NT2/D1 (cell line): Measurements from ENCODE around the gene LRRC71.

ENCODE experiments used
- DNase-seq: peaks from one replicate; pipeline ENCODE4 v3.0.0-alpha.2; 2011; ENCODE audit warnings: low read depth, low spot score
- H3K27me3 ChIP-seq: 2 replicates; pipeline ENCODE4 v1.6.0; 2011; ENCODE audit warnings: mild to moderate bottlenecking; ENCODE audit not compliant: insufficient read length, insufficient read depth
- H3K36me3 ChIP-seq: 2 replicates; pipeline ENCODE4 v1.6.1; 2011; ENCODE audit warnings: mild to moderate bottlenecking, low read length, mixed read lengths; ENCODE audit not compliant: insufficient read depth, insufficient read length
- H3K4me1 ChIP-seq: 2 replicates; pipeline ENCODE4 v1.5.1; 2011; ENCODE audit not compliant: insufficient read depth, insufficient read length
- H3K4me3 ChIP-seq: 2 replicates; pipeline ENCODE4 v1.5.1; 2011; ENCODE audit warnings: low read depth; ENCODE audit not compliant: insufficient read length
- H3K9ac ChIP-seq: 2 replicates; pipeline ENCODE4 v1.6.0; 2011; ENCODE audit warnings: low read depth; ENCODE audit not compliant: insufficient read length
- H3K9me3 ChIP-seq: 2 replicates; pipeline ENCODE4 v1.5.1; 2011; ENCODE audit warnings: mild to moderate bottlenecking, low read length; ENCODE audit not compliant: insufficient read depth
- SUZ12 ChIP-seq: IDR thresholded peaks from 2 replicates; pipeline ENCODE4 v1.6.1; 2011; ENCODE audit not compliant: insufficient read length, insufficient read depth; ENCODE audit errors: extremely low read depth
- YY1 ChIP-seq: IDR thresholded peaks from 2 replicates; pipeline ENCODE4 v1.6.1; 2011; ENCODE audit not compliant: insufficient read length, insufficient read depth
- ZNF274 ChIP-seq: IDR thresholded peaks from 2 replicates; pipeline ENCODE4 v1.6.1; 2011; ENCODE audit warnings: mild to moderate bottlenecking, low read depth, low read length

Gene LRRC71

GRCh38 chr1:156931211-156931952 lies 10.9 kb downstream of the LRRC71 start:
- no peak overlapping the region for H3K9ac ChIP-seq
- H3K4me3 ChIP-seq = no peak overlapping the region
- peaks cover 28% of the 10 kb centered on the region for H3K36me3 ChIP-seq
- H3K27me3 ChIP-seq = peaks cover 35% of the 10 kb centered on the region
- TF ChIP-seq SUZ12 = no peak
- no peak for TF ChIP-seq ZNF274
- TF ChIP-seq YY1 = no peak
- no peaks in the 10 kb centered on the region for H3K9me3 ChIP-seq
- no peak for DNase-seq
- H3K4me1 ChIP-seq = peaks cover 24% of the 10 kb centered on the region

- no peak overlapping the region for H3K9ac ChIP-seq
- TF ChIP-seq ZNF274 (no peak), SUZ12 (no peak), YY1 (no peak)
- peaks cover 35% of the 10 kb centered on the region for H3K36me3 ChIP-seq
- peaks cover 28% of the 10 kb centered on the region for H3K27me3 ChIP-seq
- H3K4me3 ChIP-seq = no peak overlapping the region
- no peak for DNase-seq
- H3K4me1 ChIP-seq = peaks cover 22% of the 10 kb centered on the region
- H3K9me3 ChIP-seq = no peaks in the 10 kb centered on the region
These were observed 11.7 kb downstream of the LRRC71 start for GRCh38 chr1:156931974-156932710.

- Histone ChIP-seq H3K4me3 (no peak overlapping the region), H3K36me3 (peaks cover 45% of the 10 kb centered on the region), H3K4me1 (peaks cover 21% of the 10 kb centered on the region), H3K27me3 (peaks cover 18% of the 10 kb centered on the region), H3K9me3 (no peaks in the 10 kb centered on the region), H3K9ac (no peak overlapping the region)
- TF ChIP-seq SUZ12 (no peak), ZNF274 (no peak), YY1 (no peak)
- no peak for DNase-seq
These were observed 12.7 kb downstream of the LRRC71 start for GRCh38 chr1:156933136-156933535.

- no peak overlapping the region for H3K9ac ChIP-seq
- H3K4me3 ChIP-seq = no peak overlapping the region
- DNase-seq = no peak
- H3K27me3 ChIP-seq = peaks cover 2% of the 10 kb centered on the region
- peaks cover 70% of the 10 kb centered on the region for H3K36me3 ChIP-seq
- TF ChIP-seq YY1 (no peak), SUZ12 (no peak), ZNF274 (no peak)
- H3K9me3 ChIP-seq = no peaks in the 10 kb centered on the region
- H3K4me1 ChIP-seq = peaks cover 19% of the 10 kb centered on the region
These were observed 15.2 kb downstream of the LRRC71 start for GRCh38 chr1:156935505-156936128.

- no peak overlapping the region for H3K4me3 ChIP-seq
- H3K9me3 ChIP-seq = no peaks in the 10 kb centered on the region
- DNase-seq = no peak
- no peaks in the 10 kb centered on the region for H3K27me3 ChIP-seq
- TF ChIP-seq SUZ12 (no peak), YY1 (no peak), ZNF274 (no peak)
- H3K9ac ChIP-seq = no peak overlapping the region
- H3K36me3 ChIP-seq = peaks cover 76% of the 10 kb centered on the region
- peaks cover 18% of the 10 kb centered on the region for H3K4me1 ChIP-seq
These were observed 15.8 kb downstream of the LRRC71 start for GRCh38 chr1:156936191-156936590.

- Histone ChIP-seq H3K4me3 (no peak overlapping the region), H3K36me3 (peaks cover 82% of the 10 kb centered on the region), H3K27me3 (no peaks in the 10 kb centered on the region), H3K4me1 (peaks cover 18% of the 10 kb centered on the region), H3K9me3 (no peaks in the 10 kb centered on the region), H3K9ac (no peak overlapping the region)
- TF ChIP-seq ZNF274 = no peak
- TF ChIP-seq YY1 = no peak
- TF ChIP-seq SUZ12 = no peak
- no peak for DNase-seq
These were observed 16.3 kb downstream of the LRRC71 start for GRCh38 chr1:156936721-156937220.

- H3K9ac ChIP-seq = no peak overlapping the region
- TF ChIP-seq SUZ12 (no peak), YY1 (no peak), ZNF274 (no peak)
- peaks cover 16% of the 10 kb centered on the region for H3K4me1 ChIP-seq
- no peaks in the 10 kb centered on the region for H3K27me3 ChIP-seq
- DNase-seq = no peak
- no peaks in the 10 kb centered on the region for H3K9me3 ChIP-seq
- H3K36me3 ChIP-seq = peaks cover 93% of the 10 kb centered on the region
- no peak overlapping the region for H3K4me3 ChIP-seq
These were observed 17.5 kb downstream of the LRRC71 start for GRCh38 chr1:156937883-156938282.
